Prostate gland (tissue), 2 donors: ENCODE results near the gene SCAPER.

Source experiments
- POLR2A ChIP-seq: fragments of 450-650 bp; IDR thresholded peaks from one replicate; pipeline ENCODE4 v1.6.1; 2016; ENCODE audit warnings: antibody characterized with exemption, mild to moderate bottlenecking
- POLR2AphosphoS5 ChIP-seq: sonication (generic); formaldehyde crosslinking; IDR thresholded peaks from one replicate; pipeline ENCODE4 v1.6.1; 2017; ENCODE audit warnings: antibody characterized with exemption
- TF ChIP-seq, protein P1 (sequence below), 4 experiments: fragments of 200-600 bp in 2 of 4; fragments of 450-650 bp in 2 of 4; sonication (generic) in 2 of 4; IDR thresholded peaks; 1 replicate in 3 of 4; 2 replicates in 1 of 4; pipeline ENCODE4 v1.5.1; 2016 to 2019; ENCODE audit warnings: antibody characterized with exemption in 4 of 4, mild to moderate bottlenecking in 2 of 4, moderate library complexity in 2 of 4

DNA sequence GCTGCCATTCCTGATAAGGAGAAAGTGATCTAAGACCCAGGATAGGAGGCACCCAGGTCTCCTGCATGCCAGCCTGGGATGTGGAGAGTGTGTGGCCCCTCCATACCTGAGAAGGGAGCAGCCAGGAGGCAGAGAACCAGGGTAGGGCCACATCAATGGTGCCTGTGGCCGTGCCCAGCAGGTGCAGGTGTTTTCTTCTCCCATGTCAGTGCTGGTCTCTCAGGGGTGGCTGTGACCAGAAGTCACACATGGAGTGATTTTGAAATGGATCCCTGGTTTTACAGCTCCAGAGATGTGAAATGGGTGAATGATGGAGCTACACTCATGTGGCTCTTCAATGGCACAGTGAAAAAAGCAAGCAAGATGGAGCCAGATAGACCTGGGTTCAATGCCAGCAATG is 571.8 kb downstream of the SCAPER start:
- no peak for TF ChIP-seq POLR2A
- TF ChIP-seq, protein P1, sequence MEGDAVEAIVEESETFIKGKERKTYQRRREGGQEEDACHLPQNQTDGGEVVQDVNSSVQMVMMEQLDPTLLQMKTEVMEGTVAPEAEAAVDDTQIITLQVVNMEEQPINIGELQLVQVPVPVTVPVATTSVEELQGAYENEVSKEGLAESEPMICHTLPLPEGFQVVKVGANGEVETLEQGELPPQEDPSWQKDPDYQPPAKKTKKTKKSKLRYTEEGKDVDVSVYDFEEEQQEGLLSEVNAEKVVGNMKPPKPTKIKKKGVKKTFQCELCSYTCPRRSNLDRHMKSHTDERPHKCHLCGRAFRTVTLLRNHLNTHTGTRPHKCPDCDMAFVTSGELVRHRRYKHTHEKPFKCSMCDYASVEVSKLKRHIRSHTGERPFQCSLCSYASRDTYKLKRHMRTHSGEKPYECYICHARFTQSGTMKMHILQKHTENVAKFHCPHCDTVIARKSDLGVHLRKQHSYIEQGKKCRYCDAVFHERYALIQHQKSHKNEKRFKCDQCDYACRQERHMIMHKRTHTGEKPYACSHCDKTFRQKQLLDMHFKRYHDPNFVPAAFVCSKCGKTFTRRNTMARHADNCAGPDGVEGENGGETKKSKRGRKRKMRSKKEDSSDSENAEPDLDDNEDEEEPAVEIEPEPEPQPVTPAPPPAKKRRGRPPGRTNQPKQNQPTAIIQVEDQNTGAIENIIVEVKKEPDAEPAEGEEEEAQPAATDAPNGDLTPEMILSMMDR (IDR thresholded peaks at IDR 0.05): no peak
- no peak for TF ChIP-seq POLR2AphosphoS5
